Measurements from ENCODE around the gene CCDC136.

CCDC136 gene

GRCh38 chr7:128791121-128791971 lies at the start of gene CCDC136:
CCDC136 (plus strand) TSS chr7:128791968; CDS start chr7:128792412, 444 bp downstream.
- DNase-seq (ENCODE audit: low read depth), result peak; percentile 71

- DNase-seq (ENCODE audit: low read depth), result no peak
Observed at GRCh38 chr7:128742206-128742605, 49.6 kb upstream of the CCDC136 start.

GRCh38 chr7:128743112-128743772 lies 48.5 kb upstream of the CCDC136 start:
- no peak for DNase-seq (ENCODE audit: low read depth)

- no peak for DNase-seq (ENCODE audit: low read depth)
Observed at GRCh38 chr7:128744366-128744905, 47.3 kb upstream of the CCDC136 start.

GRCh38 chr7:128745706-128746105 lies 46.1 kb upstream of the CCDC136 start:
- DNase-seq (ENCODE audit: low read depth), result no peak

- DNase-seq (ENCODE audit: low read depth), result no peak
Observed at GRCh38 chr7:128747327-128748079, 44.3 kb upstream of the CCDC136 start.

- no peak for DNase-seq (ENCODE audit: low read depth)
Observed at GRCh38 chr7:128752251-128752650, 39.5 kb upstream of the CCDC136 start.

GRCh38 chr7:128755075-128755818 lies 36.5 kb upstream of the CCDC136 start:
- DNase-seq (ENCODE audit: low read depth), result no peak

- no peak for DNase-seq (ENCODE audit: low read depth)
Observed at GRCh38 chr7:128755819-128756476, 35.8 kb upstream of the CCDC136 start.

- DNase-seq (ENCODE audit: low read depth), result no peak
Observed at GRCh38 chr7:128757203-128757602, 34.6 kb upstream of the CCDC136 start.

- no peak for DNase-seq (ENCODE audit: low read depth)
Observed at GRCh38 chr7:128758553-128758952, 33.2 kb upstream of the CCDC136 start.

GRCh38 chr7:128759242-128759641 lies 32.5 kb upstream of the CCDC136 start:
- DNase-seq (ENCODE audit: low read depth), result no peak

- no peak for DNase-seq (ENCODE audit: low read depth)
Observed at GRCh38 chr7:128763541-128763940, 28.2 kb upstream of the CCDC136 start.

- DNase-seq (ENCODE audit: low read depth), result no peak
Observed at GRCh38 chr7:128767475-128768110, 24.2 kb upstream of the CCDC136 start.

- no peak for DNase-seq (ENCODE audit: low read depth)
Observed at GRCh38 chr7:128770233-128770632, 21.5 kb upstream of the CCDC136 start.

GRCh38 chr7:128773604-128774003 lies 18.2 kb upstream of the CCDC136 start:
- no peak for DNase-seq (ENCODE audit: low read depth)

- no peak for DNase-seq (ENCODE audit: low read depth)
Observed at GRCh38 chr7:128774029-128774689, 17.6 kb upstream of the CCDC136 start.

GRCh38 chr7:128774921-128775320 lies 16.8 kb upstream of the CCDC136 start:
- DNase-seq (ENCODE audit: low read depth), result no peak

GRCh38 chr7:128775744-128776474 lies 15.9 kb upstream of the CCDC136 start, which contains the start of gene OPN1SW:
OPN1SW (minus strand) TSS chr7:128775794; CDS start chr7:128775781, 13 bp downstream.
- DNase-seq (ENCODE audit: low read depth), result no peak
